ENCODE measurements around the gene CLSTN2. TPM values are rescaled to one million over a fixed set of nuclear protein-coding genes. Genes with fewer than 3 reads are reported as not detected.

The CLSTN2 gene
- total and polyA plus RNA-seq, 2 of the 4 experiments (the other 2 are of a cell fraction), result under 0.01 to 0.07 TPM

GRCh38 chr3:140147965-140148490 is 213.0 kb downstream of the CLSTN2 start:
- no peak overlapping the region for H2AK9ac ChIP-seq (replicated peaks; ENCODE audit: low read depth, low read length, poor library complexity)
- H2AFZ ChIP-seq (replicated peaks; ENCODE audit: low read length, poor library complexity), result no peak overlapping the region
- H2AK5ac ChIP-seq (ENCODE audit: low read depth, low read length), result no peak overlapping the region
- no peaks in the 10 kb centered on the region for H3K9me3 ChIP-seq (ENCODE audit: control insufficient read depth, insufficient read depth, low read length)
- H2BK15ac ChIP-seq (ENCODE audit: low read depth, low read length), result no peak overlapping the region
- ChIA-PET POLR2A (ENCODE audit: unreplicated experiment) (no interaction called here), CTCF (no interaction called here)
- BruUV-seq (replicated peaks), result no TSS peak
- no peaks in the 10 kb centered on the region for H3K9me1 ChIP-seq (ENCODE audit: insufficient read depth, low read length)
- no peaks in the 10 kb centered on the region for H3K36me3 ChIP-seq (ENCODE audit: control insufficient read depth, insufficient read depth, low read length)
- H4K5ac ChIP-seq (ENCODE audit: low read depth, low read length), result no peak overlapping the region
- no peak overlapping the region for H3K18ac ChIP-seq (ENCODE audit: low read depth, low read length)
- H3K4me3 ChIP-seq (ENCODE audit: insufficient read depth, low read depth, low read length), result no peak overlapping the region
- in situ Hi-C loops (cut with MboI; ENCODE audit: low sequenced_read_pairs), result no loop called here
- no peak overlapping the region for H4K91ac ChIP-seq (ENCODE audit: insufficient read depth, low read depth, low read length)
- no peak overlapping the region for H3K4me2 ChIP-seq (ENCODE audit: low read depth, low read length)
- dilution Hi-C loops (cut with HindIII; ENCODE audit: low sequenced_read_pairs, unreplicated experiment), result no loop called here
- H4K20me1 ChIP-seq (ENCODE audit: insufficient read depth, low read length), result no peaks in the 10 kb centered on the region
- H2BK120ac ChIP-seq (ENCODE audit: low read depth, low read length), result no peak overlapping the region
- H3K27me3 ChIP-seq (ENCODE audit: control insufficient read depth, insufficient read depth, low read length), result no peaks in the 10 kb centered on the region
- no peak overlapping the region for H3K4ac ChIP-seq (ENCODE audit: low read depth, low read length)
- no peak overlapping the region for H3K56ac ChIP-seq (ENCODE audit: extremely low read depth, insufficient read depth, low read length)
- no peak for ATAC-seq (ENCODE audit: low read depth)
- H2BK5ac ChIP-seq (ENCODE audit: low read depth, low read length, poor library complexity, severe bottlenecking), result no peak overlapping the region
- WGBS, 2 experiments (ENCODE audit: extremely low coverage in 2 of 2, insufficient read length in 1 of 2), result no CpG with 5 or more reads among the region's 4 CpGs
- H3K27ac ChIP-seq (ENCODE audit: insufficient read depth, low read length), result no peak overlapping the region
- H3K9ac ChIP-seq (ENCODE audit: low read depth, low read length), result no peak overlapping the region
- no peak for DNase-seq
- H3K4me1 ChIP-seq (ENCODE audit: control insufficient read depth, insufficient read depth, low read length), result no peaks in the 10 kb centered on the region
- no peak overlapping the region for H3K23ac ChIP-seq (ENCODE audit: low read depth, low read length)
- H3K14ac ChIP-seq (replicated peaks; ENCODE audit: low read depth, low read length), result no peak overlapping the region
- intact Hi-C loops (cut with micrococcal nuclease), result no loop called here
- H2BK20ac ChIP-seq (ENCODE audit: low read depth, low read length), result no peak overlapping the region
- H3K79me1 ChIP-seq (ENCODE audit: low read depth in 1 of 2, low read length in 2 of 2), result no peaks in the 10 kb centered on the region
- no peak overlapping the region for H4K8ac ChIP-seq (ENCODE audit: low read depth in 2 of 2, low read length in 2 of 2)
- no peak for TF ChIP-seq SMC3 (IDR thresholded peaks at IDR 0.05; ENCODE audit: low read depth, low read length)
- TF ChIP-seq MXI1 (IDR thresholded peaks at IDR 0.05; ENCODE audit: borderline replicate concordance, low read depth, low read length), result no peak
- no peak for TF ChIP-seq RFX5 (IDR thresholded peaks at IDR 0.05; ENCODE audit: low read depth, low read length)
- TF ChIP-seq CTCF (conservative IDR thresholded peaks at IDR 0.05; ENCODE audit: low read depth, low read length), result no peak
- TF ChIP-seq NFE2L2 (IDR thresholded peaks at IDR 0.05; ENCODE audit: low read depth, low read length), result no peak
- no peak for TF ChIP-seq CHD1 (IDR thresholded peaks at IDR 0.05; ENCODE audit: low read depth, low read length)
- no peak for TF ChIP-seq MAZ (IDR thresholded peaks at IDR 0.05; ENCODE audit: borderline replicate concordance, low read depth, low read length)
- TF ChIP-seq ELK1 (IDR thresholded peaks at IDR 0.05; ENCODE audit: borderline replicate concordance, low read depth, low read length), result no peak
- TF ChIP-seq USF2 (IDR thresholded peaks at IDR 0.05; ENCODE audit: low read depth, low read length), result no peak
- TF ChIP-seq FOS (IDR thresholded peaks at IDR 0.05; ENCODE audit: low read depth, low read length), result no peak
- no peak for TF ChIP-seq CEBPB (IDR thresholded peaks at IDR 0.05; ENCODE audit: low read depth, low read length)
- no peak for TF ChIP-seq MAFK (IDR thresholded peaks at IDR 0.05; ENCODE audit: low read depth, low read length)
- TF ChIP-seq RAD21 (IDR thresholded peaks at IDR 0.05; ENCODE audit: low read length), result no peak
- no peak for TF ChIP-seq BHLHE40 (IDR thresholded peaks at IDR 0.05; ENCODE audit: low read depth, low read length)
- no peak for TF ChIP-seq POLR2A (IDR thresholded peaks at IDR 0.05; ENCODE audit: low read depth, low read length)
- TF ChIP-seq RCOR1 (IDR thresholded peaks at IDR 0.05; ENCODE audit: insufficient replicate concordance, low read length), result no peak

All from IMR-90 (cell line).